ENCODE data around the gene CREB3L1.
"Not testable (repeated sequence)": the region's sequence is repeated elsewhere in the genome, so short reads cannot be mapped to it uniquely, and the experiment has no call there.

Gene CREB3L1

DNA sequence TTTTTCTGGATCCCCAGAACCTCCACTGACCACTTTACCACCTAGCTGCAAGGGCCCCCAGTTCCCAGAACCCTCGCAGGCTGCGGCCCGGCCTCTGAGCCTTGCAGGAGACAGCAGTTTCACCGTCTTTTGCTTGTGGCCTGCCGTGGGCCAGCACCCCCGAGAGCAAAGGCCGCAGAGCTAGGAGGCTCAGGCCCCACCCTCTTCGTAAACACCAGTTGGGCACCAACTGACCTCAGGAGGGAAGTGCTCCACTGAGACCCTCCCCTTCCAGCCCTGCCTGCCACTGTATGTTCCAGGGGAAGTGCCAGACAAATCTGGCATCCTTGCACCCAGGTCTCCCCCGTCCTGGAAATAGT is 23.4 kb upstream of the CREB3L1 start (continued):
- TF ChIP-seq, protein P1, sequence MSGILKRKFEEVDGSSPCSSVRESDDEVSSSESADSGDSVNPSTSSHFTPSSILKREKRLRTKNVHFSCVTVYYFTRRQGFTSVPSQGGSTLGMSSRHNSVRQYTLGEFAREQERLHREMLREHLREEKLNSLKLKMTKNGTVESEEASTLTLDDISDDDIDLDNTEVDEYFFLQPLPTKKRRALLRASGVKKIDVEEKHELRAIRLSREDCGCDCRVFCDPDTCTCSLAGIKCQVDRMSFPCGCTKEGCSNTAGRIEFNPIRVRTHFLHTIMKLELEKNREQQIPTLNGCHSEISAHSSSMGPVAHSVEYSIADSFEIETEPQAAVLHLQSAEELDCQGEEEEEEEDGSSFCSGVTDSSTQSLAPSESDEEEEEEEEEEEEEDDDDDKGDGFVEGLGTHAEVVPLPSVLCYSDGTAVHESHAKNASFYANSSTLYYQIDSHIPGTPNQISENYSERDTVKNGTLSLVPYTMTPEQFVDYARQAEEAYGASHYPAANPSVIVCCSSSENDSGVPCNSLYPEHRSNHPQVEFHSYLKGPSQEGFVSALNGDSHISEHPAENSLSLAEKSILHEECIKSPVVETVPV (CRISPR knock-in tag; IDR thresholded peaks at IDR 0.05), result no peak

DNA sequence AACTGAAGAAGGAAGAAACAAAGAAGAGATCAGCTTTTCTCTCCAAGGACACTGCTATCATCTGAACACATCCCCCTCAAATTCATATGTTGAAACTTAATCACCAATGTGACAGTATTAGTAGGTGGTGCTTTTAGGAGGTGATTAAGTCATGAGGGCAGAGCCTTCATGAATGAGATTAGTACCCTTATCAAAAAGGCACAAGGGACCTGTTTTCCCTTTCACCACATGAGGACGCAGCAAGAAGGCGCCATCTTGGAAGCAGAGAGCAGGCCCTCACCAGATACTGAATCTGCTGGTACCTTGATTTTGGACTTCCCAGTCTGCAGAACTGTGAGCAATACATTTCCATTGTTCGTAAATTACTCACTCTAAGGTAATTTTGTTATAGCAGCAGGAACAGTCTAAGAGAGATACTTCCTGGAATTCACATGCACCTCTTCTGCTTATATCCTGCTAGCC is 20.9 kb upstream of the CREB3L1 start:
- ATAC-seq, result no peak
- TF ChIP-seq ZFP30 (CRISPR knock-in tag; IDR thresholded peaks at IDR 0.05) (no peak), RARB (CRISPR knock-in tag; IDR thresholded peaks at IDR 0.05) (no peak), CSDC2 (CRISPR knock-in tag; IDR thresholded peaks at IDR 0.05) (no peak)
- TF ChIP-seq, protein P2, sequence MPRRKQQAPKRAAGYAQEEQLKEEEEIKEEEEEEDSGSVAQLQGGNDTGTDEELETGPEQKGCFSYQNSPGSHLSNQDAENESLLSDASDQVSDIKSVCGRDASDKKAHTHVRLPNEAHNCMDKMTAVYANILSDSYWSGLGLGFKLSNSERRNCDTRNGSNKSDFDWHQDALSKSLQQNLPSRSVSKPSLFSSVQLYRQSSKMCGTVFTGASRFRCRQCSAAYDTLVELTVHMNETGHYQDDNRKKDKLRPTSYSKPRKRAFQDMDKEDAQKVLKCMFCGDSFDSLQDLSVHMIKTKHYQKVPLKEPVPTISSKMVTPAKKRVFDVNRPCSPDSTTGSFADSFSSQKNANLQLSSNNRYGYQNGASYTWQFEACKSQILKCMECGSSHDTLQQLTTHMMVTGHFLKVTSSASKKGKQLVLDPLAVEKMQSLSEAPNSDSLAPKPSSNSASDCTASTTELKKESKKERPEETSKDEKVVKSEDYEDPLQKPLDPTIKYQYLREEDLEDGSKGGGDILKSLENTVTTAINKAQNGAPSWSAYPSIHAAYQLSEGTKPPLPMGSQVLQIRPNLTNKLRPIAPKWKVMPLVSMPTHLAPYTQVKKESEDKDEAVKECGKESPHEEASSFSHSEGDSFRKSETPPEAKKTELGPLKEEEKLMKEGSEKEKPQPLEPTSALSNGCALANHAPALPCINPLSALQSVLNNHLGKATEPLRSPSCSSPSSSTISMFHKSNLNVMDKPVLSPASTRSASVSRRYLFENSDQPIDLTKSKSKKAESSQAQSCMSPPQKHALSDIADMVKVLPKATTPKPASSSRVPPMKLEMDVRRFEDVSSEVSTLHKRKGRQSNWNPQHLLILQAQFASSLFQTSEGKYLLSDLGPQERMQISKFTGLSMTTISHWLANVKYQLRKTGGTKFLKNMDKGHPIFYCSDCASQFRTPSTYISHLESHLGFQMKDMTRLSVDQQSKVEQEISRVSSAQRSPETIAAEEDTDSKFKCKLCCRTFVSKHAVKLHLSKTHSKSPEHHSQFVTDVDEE (CRISPR knock-in tag; IDR thresholded peaks at IDR 0.05), result no peak
- TF ChIP-seq, protein P3, sequence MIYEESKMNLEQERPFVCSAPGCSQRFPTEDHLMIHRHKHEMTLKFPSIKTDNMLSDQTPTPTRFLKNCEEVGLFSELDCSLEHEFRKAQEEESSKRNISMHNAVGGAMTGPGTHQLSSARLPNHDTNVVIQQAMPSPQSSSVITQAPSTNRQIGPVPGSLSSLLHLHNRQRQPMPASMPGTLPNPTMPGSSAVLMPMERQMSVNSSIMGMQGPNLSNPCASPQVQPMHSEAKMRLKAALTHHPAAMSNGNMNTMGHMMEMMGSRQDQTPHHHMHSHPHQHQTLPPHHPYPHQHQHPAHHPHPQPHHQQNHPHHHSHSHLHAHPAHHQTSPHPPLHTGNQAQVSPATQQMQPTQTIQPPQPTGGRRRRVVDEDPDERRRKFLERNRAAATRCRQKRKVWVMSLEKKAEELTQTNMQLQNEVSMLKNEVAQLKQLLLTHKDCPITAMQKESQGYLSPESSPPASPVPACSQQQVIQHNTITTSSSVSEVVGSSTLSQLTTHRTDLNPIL (CRISPR knock-in tag; IDR thresholded peaks at IDR 0.05; ENCODE audit: low read depth), result no peak

DNA sequence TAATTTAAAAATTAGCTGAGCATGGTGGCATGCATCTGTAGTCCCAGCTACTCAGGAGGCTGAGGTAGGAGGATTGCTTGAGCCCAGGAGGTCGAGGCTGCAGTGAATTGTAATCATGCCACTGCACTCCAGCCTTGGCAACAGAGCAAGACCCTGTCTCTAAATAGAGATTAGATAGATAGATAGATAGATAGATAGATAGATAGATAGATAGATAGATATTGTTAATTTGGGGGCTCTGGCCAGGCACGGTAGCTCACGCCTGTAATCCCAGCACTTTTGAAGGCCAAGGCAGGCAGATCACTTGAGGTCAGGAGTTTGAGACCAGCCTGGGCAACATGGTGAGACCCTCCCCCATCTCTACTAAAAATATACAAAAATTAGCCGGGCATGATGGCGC is 18.1 kb upstream of the CREB3L1 start:
- ATAC-seq, result not testable (repeated sequence)

DNA sequence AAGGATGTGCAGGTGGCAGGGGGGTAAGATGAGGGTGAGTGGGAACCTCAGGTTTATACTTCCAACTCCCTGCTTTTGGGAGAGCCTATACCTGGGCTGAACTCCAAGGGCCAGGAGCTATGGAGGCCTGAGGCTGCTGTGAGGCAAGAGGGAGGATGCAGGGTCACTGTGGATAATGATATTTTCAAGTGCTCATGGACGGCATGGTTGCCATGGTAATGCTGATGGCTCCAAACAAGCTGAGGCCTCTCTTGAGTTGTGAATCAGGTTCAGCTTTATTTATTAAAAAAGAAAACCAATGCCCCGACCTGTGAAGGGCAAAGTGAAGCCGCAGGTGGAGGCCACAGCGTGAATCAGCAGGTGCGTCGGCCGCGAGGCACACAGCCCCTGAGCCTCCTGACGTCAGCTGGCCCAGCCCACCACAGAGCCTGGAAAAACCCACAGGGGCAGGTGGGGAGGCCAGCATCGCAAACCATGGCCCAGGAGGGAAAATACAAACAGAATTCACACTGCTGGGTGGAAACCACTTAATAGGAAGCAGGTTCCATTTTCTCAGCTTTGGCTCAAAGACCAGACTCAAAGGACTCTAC is 17.4 kb upstream of the CREB3L1 start:
- TF ChIP-seq ZFP3 (CRISPR knock-in tag; IDR thresholded peaks at IDR 0.05), result no peak
- TF ChIP-seq, protein P4, sequence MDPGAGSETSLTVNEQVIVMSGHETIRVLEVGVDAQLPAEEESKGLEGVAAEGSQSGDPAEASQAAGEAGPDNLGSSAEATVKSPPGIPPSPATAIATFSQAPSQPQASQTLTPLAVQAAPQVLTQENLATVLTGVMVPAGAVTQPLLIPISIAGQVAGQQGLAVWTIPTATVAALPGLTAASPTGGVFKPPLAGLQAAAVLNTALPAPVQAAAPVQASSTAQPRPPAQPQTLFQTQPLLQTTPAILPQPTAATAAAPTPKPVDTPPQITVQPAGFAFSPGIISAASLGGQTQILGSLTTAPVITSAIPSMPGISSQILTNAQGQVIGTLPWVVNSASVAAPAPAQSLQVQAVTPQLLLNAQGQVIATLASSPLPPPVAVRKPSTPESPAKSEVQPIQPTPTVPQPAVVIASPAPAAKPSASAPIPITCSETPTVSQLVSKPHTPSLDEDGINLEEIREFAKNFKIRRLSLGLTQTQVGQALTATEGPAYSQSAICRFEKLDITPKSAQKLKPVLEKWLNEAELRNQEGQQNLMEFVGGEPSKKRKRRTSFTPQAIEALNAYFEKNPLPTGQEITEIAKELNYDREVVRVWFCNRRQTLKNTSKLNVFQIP (CRISPR knock-in tag; IDR thresholded peaks at IDR 0.05; ENCODE audit: borderline replicate concordance, low read depth), result no peak
- TF ChIP-seq ZC3H10 (CRISPR knock-in tag; IDR thresholded peaks at IDR 0.05), result no peak
- TF ChIP-seq, protein P1 (CRISPR knock-in tag; IDR thresholded peaks at IDR 0.05), result no peak
- TF ChIP-seq ZNF565 (CRISPR knock-in tag; conservative IDR thresholded peaks at IDR 0.05; ENCODE audit: low read depth), result no peak
- TF ChIP-seq ZNF70 (CRISPR knock-in tag; IDR thresholded peaks at IDR 0.05), result no peak
- TF ChIP-seq, protein P5, sequence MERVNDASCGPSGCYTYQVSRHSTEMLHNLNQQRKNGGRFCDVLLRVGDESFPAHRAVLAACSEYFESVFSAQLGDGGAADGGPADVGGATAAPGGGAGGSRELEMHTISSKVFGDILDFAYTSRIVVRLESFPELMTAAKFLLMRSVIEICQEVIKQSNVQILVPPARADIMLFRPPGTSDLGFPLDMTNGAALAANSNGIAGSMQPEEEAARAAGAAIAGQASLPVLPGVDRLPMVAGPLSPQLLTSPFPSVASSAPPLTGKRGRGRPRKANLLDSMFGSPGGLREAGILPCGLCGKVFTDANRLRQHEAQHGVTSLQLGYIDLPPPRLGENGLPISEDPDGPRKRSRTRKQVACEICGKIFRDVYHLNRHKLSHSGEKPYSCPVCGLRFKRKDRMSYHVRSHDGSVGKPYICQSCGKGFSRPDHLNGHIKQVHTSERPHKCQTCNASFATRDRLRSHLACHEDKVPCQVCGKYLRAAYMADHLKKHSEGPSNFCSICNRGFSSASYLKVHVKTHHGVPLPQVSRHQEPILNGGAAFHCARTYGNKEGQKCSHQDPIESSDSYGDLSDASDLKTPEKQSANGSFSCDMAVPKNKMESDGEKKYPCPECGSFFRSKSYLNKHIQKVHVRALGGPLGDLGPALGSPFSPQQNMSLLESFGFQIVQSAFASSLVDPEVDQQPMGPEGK (CRISPR knock-in tag; IDR thresholded peaks at IDR 0.05; ENCODE audit: borderline replicate concordance), result no peak
- no peak for TF ChIP-seq RARB (CRISPR knock-in tag; IDR thresholded peaks at IDR 0.05)
- TF ChIP-seq ZNF8 (CRISPR knock-in tag; IDR thresholded peaks at IDR 0.05), result no peak
- TF ChIP-seq, protein P2 (CRISPR knock-in tag; IDR thresholded peaks at IDR 0.05), result no peak
- TF ChIP-seq ZFP30 (CRISPR knock-in tag; IDR thresholded peaks at IDR 0.05), result no peak
- no peak for TF ChIP-seq BACH2 (CRISPR knock-in tag; IDR thresholded peaks at IDR 0.05; ENCODE audit: borderline replicate concordance)
- no peak for TF ChIP-seq TOX (CRISPR knock-in tag; IDR thresholded peaks at IDR 0.05; ENCODE audit: borderline replicate concordance)
- no peak for TF ChIP-seq OSR1 (CRISPR knock-in tag; IDR thresholded peaks at IDR 0.05)
- TF ChIP-seq TCF4 (CRISPR knock-in tag; IDR thresholded peaks at IDR 0.05; ENCODE audit: borderline replicate concordance), result no peak
- ATAC-seq, result no peak

Measured in SK-N-SH treated with all-trans-retinoic acid at 6 μM for 48 hours (cell line).